NCI-H2029 treated with DMSO at 0.1 percent for 48 hours (cell line): ENCODE measurements around the gene NRDC.

ENCODE experiments used
- DNase-seq: peaks from one replicate; lab custom pipeline; 2025; lab: John Stamatoyannopoulos, UW

NRDC gene

DNA sequence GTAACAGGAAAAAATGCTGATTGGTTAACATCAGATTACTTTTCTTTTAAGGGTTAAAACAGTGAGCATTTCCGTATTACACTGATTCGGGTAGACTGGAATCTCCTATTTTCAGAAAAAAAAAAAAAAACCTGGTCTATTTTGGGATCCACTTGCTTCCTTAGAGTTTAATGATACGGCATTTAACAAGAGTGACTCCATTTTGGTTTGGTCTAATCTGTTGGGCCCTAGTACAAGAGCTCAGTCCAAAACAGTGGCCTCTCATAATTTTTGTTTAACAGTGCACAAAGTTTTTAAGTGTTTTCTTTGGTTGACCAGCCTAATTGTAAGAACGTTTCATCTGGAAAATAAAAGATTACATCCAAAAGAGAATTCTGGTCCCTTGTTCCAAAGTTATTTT, 120.2 kb downstream of the NRDC start:
- DNase-seq, result no peak

DNA sequence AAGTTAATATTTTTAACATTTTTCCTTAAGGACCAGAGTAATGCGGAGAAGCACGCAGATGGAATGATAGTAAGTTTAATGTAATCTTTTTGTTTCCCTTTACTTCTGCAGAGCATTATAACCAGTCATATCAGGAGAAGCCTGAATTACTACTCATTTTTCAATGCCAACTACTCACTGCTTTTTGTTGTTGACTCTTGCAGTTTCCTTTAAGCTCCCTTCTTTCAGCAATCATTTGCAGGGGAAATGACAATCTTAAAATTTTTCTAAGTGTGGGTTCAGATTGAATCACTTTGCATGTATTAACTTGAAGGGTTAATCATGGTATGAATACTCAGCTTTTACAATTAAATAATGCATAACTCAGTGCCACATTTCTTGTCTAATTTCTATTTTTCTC, 122.2 kb downstream of the NRDC start:
- DNase-seq, result no peak

GRCh38 chr1:51755437-51755836, 123.1 kb downstream of the NRDC start:
- DNase-seq, result no peak

DNA sequence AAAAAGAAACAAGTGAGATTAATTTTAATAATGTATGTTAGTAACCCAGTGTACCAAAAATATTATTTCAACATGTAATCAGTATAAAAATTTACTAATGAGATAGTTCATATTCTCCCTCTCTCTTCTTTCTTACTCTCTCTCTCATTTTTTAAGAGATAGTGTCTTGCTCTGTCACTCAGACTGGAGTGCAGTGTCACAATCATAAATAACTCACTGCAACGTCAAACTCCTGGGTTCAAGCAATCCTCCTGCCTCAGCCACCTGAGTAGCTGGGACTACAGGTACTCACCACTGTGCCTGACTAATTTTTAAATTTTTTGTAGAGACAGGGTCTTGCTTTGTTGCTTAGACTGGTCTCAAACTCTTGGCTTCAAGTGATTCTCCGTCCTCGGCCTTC, 123.9 kb downstream of the NRDC start:
- DNase-seq, result no peak

- no peak for DNase-seq
These were observed 124.6 kb downstream of the NRDC start for GRCh38 chr1:51753969-51754368.

DNA sequence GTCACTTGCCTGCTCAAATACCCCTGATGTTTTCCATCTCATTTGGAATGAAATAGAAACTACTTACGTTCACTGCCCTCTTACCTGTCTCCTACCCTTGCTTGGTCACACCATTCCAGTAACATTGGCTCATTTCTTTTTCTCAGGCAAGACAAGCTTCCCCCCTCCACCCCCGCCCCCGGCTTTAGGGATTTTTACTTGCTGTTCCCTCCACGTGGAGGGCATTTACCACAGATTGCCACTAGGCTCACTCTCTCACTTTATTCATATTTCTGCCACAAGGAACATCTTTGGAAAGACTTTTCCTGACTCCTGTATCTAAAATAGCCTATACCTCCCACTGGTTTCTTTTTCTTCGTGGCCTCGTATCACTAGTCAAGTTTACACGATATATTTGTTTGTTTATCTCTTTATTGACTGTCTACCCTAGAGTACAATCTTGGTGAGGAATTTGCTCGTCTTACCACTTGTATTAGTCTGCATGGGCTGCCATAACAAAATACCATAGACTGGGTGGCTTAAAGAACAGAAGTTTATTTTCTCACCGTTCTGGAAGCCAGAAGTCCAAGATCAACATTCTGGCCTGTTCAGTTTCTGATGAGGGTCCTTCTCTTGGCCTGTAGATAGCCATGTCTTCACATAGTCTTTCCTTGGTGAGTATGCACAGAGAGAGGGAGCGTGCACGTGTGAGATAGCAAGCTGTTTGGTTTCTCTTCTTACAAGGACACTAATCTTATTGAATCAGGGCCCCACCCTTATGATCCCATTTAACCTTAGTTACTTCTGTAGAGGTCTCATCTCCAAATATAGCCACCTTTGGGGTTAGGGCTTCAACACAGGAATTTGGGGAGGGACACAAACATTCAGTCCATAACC, 126.2 kb downstream of the NRDC start:
- no peak for DNase-seq

DNA sequence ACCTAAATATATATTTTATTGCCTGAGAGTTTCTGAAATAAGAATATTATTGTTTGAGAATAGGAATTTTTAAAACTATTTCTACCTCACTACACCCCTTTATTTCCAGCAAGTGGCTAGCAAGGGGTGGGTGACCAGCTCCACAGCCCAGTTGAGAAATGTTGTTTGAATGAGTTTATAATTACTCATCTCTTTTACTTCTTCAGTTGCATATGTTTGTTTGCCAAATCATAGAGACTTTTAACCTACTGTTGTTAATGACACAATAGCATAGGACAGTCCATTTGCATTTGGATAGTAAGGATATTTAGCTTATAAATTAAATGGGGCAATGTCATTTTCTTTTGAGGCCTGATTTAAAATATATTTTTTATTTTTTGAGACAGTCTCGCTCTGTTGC, 127.8 kb downstream of the NRDC start:
- DNase-seq, result no peak

DNA sequence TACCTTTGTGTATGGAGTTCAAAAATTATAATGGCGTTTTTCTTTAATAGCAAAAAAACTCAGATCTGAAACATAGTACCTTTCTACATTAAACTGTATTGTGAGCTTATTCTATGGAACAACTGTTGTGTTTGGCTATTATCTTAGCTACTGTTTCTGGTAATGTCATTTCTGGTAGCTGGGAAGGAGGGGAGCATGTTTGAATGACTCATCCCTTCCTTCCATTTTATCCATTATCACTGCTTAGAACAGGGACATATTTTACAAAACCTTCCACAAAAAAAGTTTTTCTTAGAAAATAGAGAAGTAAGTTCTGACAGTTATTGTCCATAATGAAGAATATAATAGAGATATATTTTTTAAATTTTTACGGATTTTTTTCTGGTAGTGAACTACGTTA, 128.3 kb downstream of the NRDC start:
- DNase-seq, result no peak

GRCh38 chr1:51749151-51749550, 129.4 kb downstream of the NRDC start:
- DNase-seq, result no peak

DNA sequence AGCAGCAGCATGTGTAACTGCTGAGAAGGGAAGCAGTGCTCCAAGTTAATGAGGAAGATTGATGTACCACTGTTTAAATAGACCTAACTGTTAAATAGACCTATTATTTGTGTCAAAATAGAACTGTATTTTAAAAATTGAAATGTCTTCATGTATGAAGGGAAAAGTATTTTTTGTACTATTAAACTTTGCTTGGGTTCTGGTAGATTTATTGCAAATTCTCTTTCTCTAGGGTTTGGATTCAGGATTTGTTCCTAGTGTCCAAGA, 133.3 kb downstream of the NRDC start:
- no peak for DNase-seq

GRCh38 chr1:51744506-51745303, 133.8 kb downstream of the NRDC start:
- DNase-seq, result no peak

DNA sequence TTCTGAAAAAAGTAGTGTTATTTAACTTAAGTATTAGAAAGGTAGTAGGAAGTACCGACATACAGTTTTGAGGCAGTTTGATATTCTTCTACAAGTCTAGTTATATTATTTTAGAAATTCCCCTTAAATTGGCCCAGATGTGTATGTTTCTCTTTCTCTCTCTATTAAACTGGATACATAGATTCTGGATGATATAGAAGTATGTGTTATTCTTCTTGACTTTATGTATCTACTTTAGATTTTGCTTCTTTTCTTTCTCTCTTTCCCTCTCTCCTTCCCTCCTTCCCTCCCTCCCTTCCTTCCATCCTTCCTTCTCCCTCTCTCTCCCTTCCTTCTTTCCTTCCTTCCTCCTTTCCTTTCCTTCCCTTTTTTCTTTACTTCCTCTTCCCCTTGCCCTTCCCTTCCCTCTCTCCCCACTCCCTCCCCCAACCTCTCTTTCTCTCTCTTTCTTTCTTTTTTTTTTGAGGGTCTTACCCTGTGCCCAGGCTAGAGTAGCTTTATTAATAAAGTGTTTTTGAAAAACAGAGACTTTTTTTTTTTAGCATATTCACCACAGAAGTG, 137.3 kb downstream of the NRDC start:
- no peak for DNase-seq

DNA sequence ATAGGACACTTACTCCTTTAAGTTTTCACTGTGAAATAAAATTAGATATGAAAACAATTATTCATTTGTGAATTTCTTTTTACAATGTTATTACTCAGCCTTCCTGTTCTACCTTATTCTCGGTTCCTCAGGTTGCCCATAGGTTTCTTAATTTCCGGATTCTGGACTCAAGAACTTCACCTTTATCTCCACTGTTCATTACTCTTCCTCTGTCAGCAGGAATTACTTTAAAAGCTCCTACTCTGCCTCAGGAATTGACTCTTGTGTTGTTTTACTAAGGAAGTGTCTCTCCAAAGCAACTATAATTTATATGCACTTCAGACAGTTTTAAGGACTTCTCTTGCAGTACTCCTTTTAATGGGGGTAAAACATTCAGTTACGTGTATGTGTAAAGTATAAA, 137.9 kb downstream of the NRDC start:
- DNase-seq, result no peak
